HepG2 (cell line): ENCODE data around the gene TTC31. TPM values are rescaled to one million over a fixed set of nuclear protein-coding genes. Genes with fewer than 3 reads are reported as not detected.
A peak's percentile ranks its signal among the peaks of the same experiment; 100 is the strongest.

Experiments used
- ELF1 ChIP-seq: sonication (generic); formaldehyde crosslinking; IDR thresholded peaks from 2 replicates; pipeline ENCODE4 v1.4.0; 2020; ENCODE audit warnings: missing genetic modification reagents
- HNF1A ChIP-seq, 2 experiments: sonication (generic) in 1 of 2; formaldehyde crosslinking in 1 of 2; IDR thresholded peaks; 2 replicates each; pipeline versions ENCODE4 v1.4.0 to v1.6.1; 2016 to 2020; ENCODE audit warnings: borderline replicate concordance in 1 of 2, low read depth in 1 of 2, mild to moderate bottlenecking in 1 of 2, missing genetic modification reagents in 1 of 2
- HNRNPUL1 ChIP-seq: fragments of 200-400 bp; formaldehyde crosslinking; IDR thresholded peaks from 2 replicates; pipeline ENCODE4 v1.6.1; 2017; ENCODE audit warnings: low read depth, mild to moderate bottlenecking, low read length, moderate library complexity
- HOXA9 ChIP-seq: sonication (generic); formaldehyde crosslinking; IDR thresholded peaks from 2 replicates; pipeline ENCODE4 v1.8.1; 2022; ENCODE audit warnings: missing genetic modification reagents, mild to moderate bottlenecking, moderate library complexity, borderline replicate concordance
- KAT7 ChIP-seq: IDR thresholded peaks from 2 replicates; pipeline ENCODE4 v1.6.1; 2018; ENCODE audit warnings: borderline replicate concordance, missing compliant biosample characterization
- RXRB ChIP-seq: IDR thresholded peaks from 2 replicates; pipeline ENCODE4 v1.6.1; 2016; ENCODE audit warnings: borderline replicate concordance, missing genetic modification reagents, missing compliant biosample characterization
- ZFYVE20 ChIP-seq: sonication (generic); formaldehyde crosslinking; IDR thresholded peaks from 2 replicates; pipeline ENCODE4 v1.8.0; 2023; ENCODE audit warnings: low read depth, mild to moderate bottlenecking, moderate library complexity, missing genetic modification reagents, borderline replicate concordance
- ZNF619 ChIP-seq: sonication (generic); formaldehyde crosslinking; IDR thresholded peaks from 2 replicates; pipeline ENCODE4 v1.4.0; 2020; ENCODE audit warnings: mild to moderate bottlenecking, missing genetic modification reagents
- ZNF788 ChIP-seq: sonication (generic); formaldehyde crosslinking; IDR thresholded peaks from 2 replicates; pipeline ENCODE4 v1.5.0; 2020; ENCODE audit warnings: mild to moderate bottlenecking, missing genetic modification reagents, borderline replicate concordance
- ZZZ3 ChIP-seq: sonication (generic); formaldehyde crosslinking; IDR thresholded peaks from 2 replicates; pipeline ENCODE4 v1.4.0; 2020; ENCODE audit warnings: missing genetic modification reagents, mild to moderate bottlenecking, borderline replicate concordance
- polyA plus RNA-seq, 8 experiments: library from polyadenylated mRNA; depleted of rRNA in 3 of 8; stranded (reverse) in 7 of 8; unstranded in 1 of 8; fragments of >200 nt; fragmentation: Illumina TruSeq in 4 of 8; extraction: Trizol in 4 of 8; gene quantifications; 2 replicates each; pipeline versions ENCODE4 v1.2.1 to v1.2.3, GENCODE V29; 2011 to 2016; ENCODE audit warnings: low read depth in 4 of 8, missing spikeins in 1 of 8, mixed read lengths in 1 of 8; ENCODE audit not compliant: insufficient read depth in 1 of 8
- total RNA-seq, 5 experiments: library from RNA; depleted of rRNA; stranded (reverse); fragments of >200 nt; fragmentation: Illumina TruSeq; extraction: Trizol; gene quantifications; 2 replicates each; pipeline ENCODE4 v1.2.3, GENCODE V29; 2016; ENCODE audit warnings: low read depth in 1 of 5
- TF ChIP-seq, protein P1 (sequence below): sonication (generic); formaldehyde crosslinking; IDR thresholded peaks from 2 replicates; pipeline ENCODE4 v1.4.0; 2020; ENCODE audit warnings: mild to moderate bottlenecking, missing genetic modification reagents
- TF ChIP-seq, protein P2 (sequence below), 2 experiments: fragments of 450-650 bp in 1 of 2; sonication (generic) in 1 of 2; formaldehyde crosslinking; IDR thresholded peaks; 2 replicates each; pipeline versions ENCODE4 v1.5.0 to v1.8.0; 2020 to 2022; ENCODE audit warnings: mild to moderate bottlenecking in 1 of 2, missing genetic modification reagents in 1 of 2

Gene TTC31
- total and polyA plus RNA-seq, 2 of the 13 experiments (the other 11 are each of a cell fraction or from before 2014, with no cell fraction given) = 28.3 to 39.5 TPM

- TF ChIP-seq ZZZ3 (CRISPR knock-in tag) (no peak; the same call in 1 of the 2 replicates), RXRB (CRISPR knock-in tag) (peak; percentile 99), KAT7 (CRISPR knock-in tag) (no peak), HOXA9 (CRISPR knock-in tag) (peak; percentile 76; the same call in 1 of the 2 replicates), ELF1 (CRISPR knock-in tag) (no peak), ZFYVE20 (no peak; the same call in 1 of the 2 replicates), ZNF788 (CRISPR knock-in tag) (peak; percentile 74; the same call in 1 of the 2 replicates), HNRNPUL1 (no peak), HNF1A (IDR thresholded peaks at IDR 0.05; ENCODE audit: low read depth) (no peak), HNF1A (CRISPR knock-in tag; IDR thresholded peaks at IDR 0.05; ENCODE audit: borderline replicate concordance) (0 out of 2 replicates have a peak, but pooled peaks have one; percentile 55), ZNF619 (CRISPR knock-in tag) (peak; percentile 36; the same call in 1 of the 2 replicates)
- TF ChIP-seq, protein P1, sequence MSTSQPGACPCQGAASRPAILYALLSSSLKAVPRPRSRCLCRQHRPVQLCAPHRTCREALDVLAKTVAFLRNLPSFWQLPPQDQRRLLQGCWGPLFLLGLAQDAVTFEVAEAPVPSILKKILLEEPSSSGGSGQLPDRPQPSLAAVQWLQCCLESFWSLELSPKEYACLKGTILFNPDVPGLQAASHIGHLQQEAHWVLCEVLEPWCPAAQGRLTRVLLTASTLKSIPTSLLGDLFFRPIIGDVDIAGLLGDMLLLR = no peak
- TF ChIP-seq, protein P2, sequence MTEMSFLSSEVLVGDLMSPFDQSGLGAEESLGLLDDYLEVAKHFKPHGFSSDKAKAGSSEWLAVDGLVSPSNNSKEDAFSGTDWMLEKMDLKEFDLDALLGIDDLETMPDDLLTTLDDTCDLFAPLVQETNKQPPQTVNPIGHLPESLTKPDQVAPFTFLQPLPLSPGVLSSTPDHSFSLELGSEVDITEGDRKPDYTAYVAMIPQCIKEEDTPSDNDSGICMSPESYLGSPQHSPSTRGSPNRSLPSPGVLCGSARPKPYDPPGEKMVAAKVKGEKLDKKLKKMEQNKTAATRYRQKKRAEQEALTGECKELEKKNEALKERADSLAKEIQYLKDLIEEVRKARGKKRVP (CRISPR knock-in tag; IDR thresholded peaks at IDR 0.05) = no peak
Observed at GRCh38 chr2:74502147-74502719, 19.4 kb downstream of the TTC31 start (continued).
